ENCODE results near the gene DNAJC4.

DNA sequence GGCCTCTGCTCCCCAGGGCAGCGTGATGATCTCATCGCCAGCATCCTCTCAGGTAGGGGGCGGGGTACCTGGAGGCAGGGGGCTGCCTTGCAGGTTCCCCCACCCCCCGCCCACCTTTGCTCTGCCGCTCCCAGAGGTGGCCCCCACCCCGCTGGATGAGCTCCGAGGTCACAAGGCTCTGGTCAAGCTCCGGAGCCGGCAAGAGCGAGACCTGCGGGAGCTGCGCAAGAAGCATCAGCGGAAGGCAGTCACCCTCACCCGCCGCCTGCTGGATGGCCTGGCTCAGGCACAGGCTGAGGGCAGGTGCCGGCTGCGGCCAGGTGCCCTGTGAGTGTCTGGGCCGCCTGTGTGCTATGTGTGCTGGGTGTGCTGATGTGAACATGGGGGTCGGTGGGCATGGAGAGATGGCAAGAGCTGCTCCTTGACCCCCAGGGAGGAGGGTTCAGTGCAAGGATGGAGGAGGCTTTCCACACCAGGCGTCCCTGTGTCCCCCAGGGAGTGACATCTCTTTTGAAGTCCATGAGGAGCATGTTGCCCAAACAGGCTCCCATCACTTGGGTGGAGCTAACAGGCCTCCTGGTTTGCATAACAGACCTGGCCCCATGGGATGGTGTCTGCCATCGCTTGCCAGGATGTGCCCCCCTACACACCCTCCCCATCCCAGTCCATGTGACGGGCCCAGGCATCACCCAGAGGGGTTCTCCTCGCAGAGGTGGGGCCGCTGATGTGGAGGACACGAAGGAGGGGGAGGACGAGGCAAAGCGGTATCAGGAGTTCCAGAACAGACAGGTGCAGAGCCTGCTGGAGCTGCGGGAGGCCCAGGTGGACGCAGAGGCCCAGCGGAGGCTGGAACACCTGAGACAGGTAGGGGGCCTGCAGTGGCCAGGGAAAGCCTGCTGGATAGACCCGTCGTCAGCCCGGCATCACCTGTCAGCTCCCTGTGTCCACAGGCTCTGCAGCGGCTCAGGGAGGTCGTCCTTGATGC is 35.1 kb downstream of the DNAJC4 start:
- TF ChIP-seq CTCF (IDR thresholded peaks at IDR 0.05; ENCODE audit: insufficient read depth, low read length, poor library complexity, severe bottlenecking): no peak
- TF ChIP-seq EZH2phosphoT487 (conservative IDR thresholded peaks at IDR 0.05; ENCODE audit: low read length): no peak

All from SU-DHL-6 (cell line).